NCI-H526 treated with DMSO at 0.1 percent for 48 hours (cell line): ENCODE data around the gene OR14C36.
"Not testable (repeated sequence)": the region's sequence is repeated elsewhere in the genome, so short reads cannot be mapped to it uniquely, and the experiment has no call there.

Experiments
- DNase-seq: peaks from one replicate; lab custom pipeline; 2025; lab: John Stamatoyannopoulos, UW

The OR14C36 gene, protein sequence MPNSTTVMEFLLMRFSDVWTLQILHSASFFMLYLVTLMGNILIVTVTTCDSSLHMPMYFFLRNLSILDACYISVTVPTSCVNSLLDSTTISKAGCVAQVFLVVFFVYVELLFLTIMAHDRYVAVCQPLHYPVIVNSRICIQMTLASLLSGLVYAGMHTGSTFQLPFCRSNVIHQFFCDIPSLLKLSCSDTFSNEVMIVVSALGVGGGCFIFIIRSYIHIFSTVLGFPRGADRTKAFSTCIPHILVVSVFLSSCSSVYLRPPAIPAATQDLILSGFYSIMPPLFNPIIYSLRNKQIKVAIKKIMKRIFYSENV

GRCh38 chr1:248348475-248348874 is at the start of gene OR14C36:
TSS of gene OR14C36 (plus strand) at chr1:248348775. CDS start at chr1:248348775, 0 bp downstream.
- no peak for DNase-seq

- DNase-seq: no peak
These were observed 45.3 kb upstream of the OR14C36 start, which contains the start of gene OR2T12 for GRCh38 chr1:248303324-248303723. TSS of gene OR2T12 (minus strand) at chr1:248303424. CDS start at chr1:248295578, 7,846 bp downstream.

DNA sequence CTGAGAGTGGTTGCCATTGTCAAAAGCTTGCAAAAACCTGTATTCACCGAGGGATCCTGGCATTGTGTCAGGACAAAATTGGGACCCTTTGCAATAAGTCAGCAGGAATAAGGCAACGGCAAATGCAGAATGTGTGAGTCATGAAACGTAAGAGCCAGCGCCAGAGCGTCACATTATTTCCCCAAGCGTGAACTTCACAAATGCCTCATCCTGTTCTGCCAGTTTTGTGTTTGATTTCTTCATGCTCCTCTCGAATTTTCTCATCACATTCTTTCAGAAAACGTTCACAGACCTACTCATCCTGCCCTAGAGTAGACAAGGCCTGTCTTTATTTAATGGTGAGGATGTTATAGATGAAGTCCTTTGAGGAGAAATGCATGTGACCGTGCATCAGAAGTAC is 42.9 kb upstream of the OR14C36 start:
- not testable (repeated sequence) for DNase-seq

- DNase-seq: no peak
These were observed 42.5 kb upstream of the OR14C36 start for GRCh38 chr1:248306103-248306502.

GRCh38 chr1:248306740-248307139 is 41.8 kb upstream of the OR14C36 start:
- DNase-seq: not testable (repeated sequence)

DNA sequence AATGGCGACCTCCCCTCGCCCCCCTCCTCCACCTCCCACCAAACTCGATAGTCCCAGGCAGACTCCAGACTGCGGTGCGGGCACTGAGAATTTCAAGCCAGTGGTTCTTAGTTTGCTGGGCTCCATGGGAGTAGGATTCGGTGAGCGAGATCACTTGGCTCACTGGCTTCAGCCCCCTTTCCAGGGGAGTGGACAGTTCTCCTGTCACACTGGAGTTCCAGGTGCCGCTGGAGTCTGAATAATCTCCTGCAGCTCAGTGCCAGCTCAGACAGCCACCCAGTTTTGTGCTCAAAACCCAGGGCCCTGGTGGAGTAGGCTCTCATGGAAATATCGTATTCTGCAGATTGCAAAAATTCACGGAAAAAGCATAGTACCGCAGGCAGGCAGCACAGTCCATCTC is 31.8 kb upstream of the OR14C36 start:
- DNase-seq: no peak

DNA sequence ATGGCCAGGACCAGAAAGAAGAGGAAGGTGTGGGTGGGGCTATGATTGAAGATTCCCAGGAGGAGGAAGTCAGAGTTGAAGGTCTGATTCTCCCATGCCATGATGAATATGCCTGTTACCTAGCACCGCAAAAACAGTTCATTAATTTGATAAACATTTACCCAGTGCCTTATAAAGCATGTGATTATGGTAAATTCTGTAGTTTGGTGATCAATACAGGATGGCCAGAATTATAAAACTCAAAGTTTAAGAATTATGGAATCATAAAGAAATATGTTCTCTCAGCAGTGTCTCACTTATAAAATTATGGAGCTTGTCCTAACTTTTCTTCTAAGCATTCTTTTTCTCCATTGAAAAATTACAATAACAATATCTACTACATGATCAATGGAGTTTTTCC is 24.1 kb upstream of the OR14C36 start, which contains the start of gene OR2M7:
Gene OR2M7 (minus strand): TSS at position 101 of the 400 bp plus-strand sequence. CDS start 0 bp downstream, at position 101.
- DNase-seq: no peak

DNA sequence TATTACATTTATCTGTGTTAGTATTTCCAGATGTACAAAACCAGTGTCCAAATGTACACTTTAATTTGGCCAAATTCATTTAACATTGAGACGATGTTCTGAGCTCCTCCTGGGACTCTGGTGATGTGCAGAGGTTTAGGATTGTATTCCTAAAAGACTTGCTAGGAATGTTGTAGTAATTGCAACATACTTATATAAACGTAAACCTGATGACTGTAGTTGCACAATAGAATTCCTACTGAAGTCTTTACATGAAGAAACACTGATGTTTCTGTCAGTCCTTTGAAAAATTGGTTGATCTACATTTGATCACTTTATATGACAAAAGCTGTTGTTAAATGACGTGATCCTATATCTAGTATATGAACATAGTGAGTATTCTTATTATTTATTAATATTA is 5.1 kb upstream of the OR14C36 start:
- DNase-seq: no peak

DNA sequence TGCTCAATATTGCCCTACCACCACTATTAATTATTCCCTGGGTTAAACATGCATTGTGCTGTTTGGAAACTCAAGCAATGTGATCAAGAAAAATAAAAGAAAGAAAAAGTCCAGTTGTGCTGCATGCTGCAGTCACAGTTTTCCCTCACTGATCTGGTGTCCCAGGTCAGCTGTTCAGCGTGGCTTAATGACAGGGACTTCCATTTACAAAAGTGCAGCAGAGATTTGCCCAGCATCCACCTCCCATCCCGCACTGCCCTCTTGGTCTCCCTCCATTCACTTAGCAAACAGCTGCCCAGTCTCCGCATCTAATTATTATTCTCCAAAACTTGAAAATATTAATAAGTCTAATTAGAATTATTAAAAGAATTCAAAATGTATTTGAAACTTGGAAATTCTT is 10.8 kb downstream of the OR14C36 start:
- DNase-seq: no peak

DNA sequence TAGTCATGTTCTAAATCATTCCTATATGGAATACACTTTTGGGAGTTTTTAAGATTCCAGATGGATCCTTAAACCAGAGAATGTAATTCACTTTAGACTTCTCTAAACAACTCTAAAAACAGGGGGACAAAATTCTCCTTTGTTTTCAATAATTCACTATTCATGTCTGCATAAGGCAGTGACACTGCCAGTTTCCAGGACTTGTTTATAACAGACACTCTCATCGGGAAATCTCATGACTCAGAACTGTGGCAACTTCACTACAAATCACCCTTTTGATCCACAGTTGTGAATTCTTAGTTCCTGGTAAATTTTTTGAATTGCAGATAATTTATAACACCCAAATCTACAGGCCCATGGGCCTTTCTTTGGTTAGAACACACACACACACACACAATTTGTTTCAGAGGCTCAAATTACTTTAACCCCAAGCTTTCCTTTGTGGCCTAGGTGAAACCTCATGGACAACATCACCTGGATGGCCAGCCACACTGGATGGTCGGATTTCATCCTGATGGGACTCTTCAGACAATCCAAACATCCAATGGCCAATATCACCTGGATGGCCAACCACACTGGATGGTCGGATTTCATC is 12.6 kb downstream of the OR14C36 start, which contains the start of gene OR2T4:
Gene OR2T4 (plus strand): TSS at position 545 of the 595 bp plus-strand sequence. CDS start 0 bp downstream, at position 545.
- DNase-seq: no peak

- no peak for DNase-seq
These were observed 18.0 kb downstream of the OR14C36 start for GRCh38 chr1:248366609-248367008.

DNA sequence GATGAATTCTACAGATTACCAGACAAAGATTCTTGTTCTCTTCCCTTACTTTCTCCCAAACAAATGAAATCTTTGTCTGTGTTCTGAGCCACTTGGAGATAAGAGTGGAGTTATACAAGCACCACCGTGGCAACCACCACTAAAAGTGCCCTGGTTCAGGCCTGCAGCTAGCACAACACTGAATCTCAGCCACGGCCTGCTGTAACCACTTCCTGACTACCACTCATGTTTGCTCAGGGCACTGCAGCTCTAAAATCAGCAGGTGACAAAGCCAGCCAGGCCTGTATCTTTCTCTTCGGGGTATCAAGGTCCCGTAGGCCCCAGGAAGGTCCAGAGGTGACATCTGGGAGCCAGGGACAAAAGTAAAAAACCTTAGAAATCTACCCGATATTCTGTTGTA is 23.8 kb downstream of the OR14C36 start:
- DNase-seq: no peak

DNA sequence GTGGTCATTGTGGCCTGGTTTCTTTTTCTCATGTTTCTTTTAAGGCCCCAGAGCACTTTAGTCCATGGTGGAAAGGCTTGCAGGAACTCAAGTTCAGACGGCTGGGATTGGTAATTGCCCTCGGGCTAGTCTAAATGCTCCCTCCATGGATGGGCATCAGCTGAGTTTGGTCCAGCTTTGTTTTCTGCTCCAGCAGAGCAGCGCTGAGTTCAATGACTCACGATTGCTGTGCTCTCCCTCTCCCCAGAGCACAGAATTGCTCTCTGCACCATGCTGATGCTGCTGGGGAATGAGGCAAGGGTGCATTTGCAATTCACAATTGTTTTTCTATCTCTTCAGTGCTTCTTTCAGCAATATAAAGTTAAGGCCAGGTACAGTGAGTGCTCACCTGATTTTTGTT is 25.2 kb downstream of the OR14C36 start:
- DNase-seq: no peak

DNA sequence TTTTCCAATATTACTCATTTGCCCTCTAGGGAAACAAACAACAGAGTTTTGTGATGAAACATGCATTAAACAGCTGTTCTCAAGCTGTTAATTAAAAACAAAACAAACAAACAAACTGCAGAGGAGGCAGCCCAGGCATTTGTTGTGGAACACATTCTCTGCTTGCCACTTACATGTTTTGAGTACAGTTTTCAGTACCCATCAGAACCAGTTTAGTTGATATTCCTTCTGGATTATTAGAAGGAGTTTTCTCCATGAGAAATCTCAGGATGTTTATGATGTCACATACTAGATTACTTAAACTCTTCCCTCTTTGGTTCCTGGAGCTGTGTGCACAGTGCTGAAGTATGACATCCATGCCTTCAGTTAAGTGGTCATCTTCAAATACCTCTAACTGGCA is 26.9 kb downstream of the OR14C36 start, which contains the start of gene OR2T6:
Gene OR2T6 (plus strand): TSS at position 301 of the 400 bp plus-strand sequence. CDS start 11,863 bp downstream, outside the sequence.
- no peak for DNase-seq

- no peak for DNase-seq
These were observed 28.3 kb downstream of the OR14C36 start for GRCh38 chr1:248376916-248377315.

GRCh38 chr1:248380854-248381253 is 32.3 kb downstream of the OR14C36 start:
- no peak for DNase-seq

DNA sequence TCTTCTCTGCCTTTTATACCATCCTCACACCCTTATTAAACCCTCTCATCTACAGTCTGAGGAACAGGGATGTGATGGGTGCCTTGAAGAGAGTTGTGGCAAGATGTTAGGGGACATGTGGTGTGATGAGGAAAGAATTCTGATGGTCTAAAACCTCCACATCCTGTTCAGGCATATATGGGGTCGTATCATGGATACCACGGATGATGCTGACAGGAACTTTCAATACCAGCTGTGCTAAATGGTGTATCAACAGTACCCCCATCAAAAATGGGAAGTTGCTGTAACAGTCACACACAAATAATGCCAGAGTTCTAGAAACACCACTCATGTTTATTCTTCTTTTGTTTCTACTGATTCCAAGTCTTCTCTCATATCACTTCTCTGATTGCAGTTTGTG is 39.9 kb downstream of the OR14C36 start:
- no peak for DNase-seq

- DNase-seq: no peak
These were observed 44.5 kb downstream of the OR14C36 start for GRCh38 chr1:248393050-248393449.
